RKO (cell line): ENCODE data around the gene LHPP.

Source experiments
- DNase-seq: peaks from one replicate; pipeline ENCODE4 v3.0.0-alpha.2; 2016; ENCODE audit warnings: low spot score

Gene LHPP

DNA sequence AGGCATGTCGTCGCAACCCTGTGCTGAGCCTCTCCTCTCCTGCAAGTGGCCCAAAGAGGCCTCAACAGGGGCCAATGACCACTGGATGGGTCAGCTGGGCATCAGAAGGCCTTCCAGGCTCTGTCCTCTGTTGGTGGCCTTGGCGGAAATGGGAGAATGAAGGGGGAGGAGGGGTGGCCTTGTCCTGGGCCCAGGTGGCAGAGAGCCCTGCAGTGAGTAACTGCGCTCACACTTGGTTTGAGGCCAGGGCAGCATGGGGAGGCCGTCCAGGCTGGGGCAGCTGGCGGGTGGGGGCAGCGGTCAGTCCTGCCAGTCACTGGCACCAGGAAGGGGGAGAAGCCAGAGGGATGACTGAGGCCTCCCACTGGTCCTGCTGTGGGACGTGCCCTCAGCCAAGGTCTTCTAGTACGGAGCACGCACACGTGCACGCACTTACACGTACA, 59.8 kb downstream of the LHPP start:
- DNase-seq = no peak

DNA sequence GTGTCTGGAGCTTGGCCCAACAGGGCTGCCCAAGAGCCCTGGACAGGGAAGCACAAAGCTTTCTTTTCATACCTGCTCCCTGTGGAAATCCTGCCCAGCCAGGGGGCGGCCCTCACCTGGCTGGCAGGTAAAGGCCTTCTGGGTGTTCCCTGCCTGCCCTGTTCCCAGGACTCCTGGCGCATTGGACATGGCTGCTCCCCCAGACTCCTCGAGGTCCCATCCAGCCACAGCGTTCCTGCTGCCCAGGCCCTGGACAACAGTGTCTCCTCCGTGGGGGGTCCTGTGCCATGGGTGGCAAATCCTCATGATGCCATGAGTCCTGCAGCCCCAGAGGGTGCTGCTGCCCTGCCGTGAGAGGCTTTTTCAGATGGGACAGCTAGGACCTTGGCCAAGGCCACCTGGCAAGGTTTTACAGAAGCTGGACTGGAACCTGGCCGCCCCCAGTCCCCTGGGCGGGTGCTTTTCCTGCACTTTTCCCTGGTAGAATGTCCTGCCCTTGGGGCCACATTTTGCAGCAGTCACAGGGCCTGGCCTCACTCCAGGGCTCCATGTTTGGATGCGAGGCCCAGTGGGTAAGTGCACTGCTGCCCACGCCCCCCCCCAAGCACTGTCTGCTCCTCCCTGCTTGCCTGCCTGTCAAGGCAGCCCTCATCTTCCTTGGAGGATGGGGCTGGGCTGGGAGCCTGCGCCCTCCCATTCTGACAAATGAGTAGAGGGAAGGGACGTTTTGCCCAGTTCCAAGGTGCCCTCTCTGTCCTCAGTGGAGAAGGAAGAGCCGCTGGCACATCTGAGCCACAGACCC, 60.7 kb downstream of the LHPP start:
- DNase-seq = no peak

DNA sequence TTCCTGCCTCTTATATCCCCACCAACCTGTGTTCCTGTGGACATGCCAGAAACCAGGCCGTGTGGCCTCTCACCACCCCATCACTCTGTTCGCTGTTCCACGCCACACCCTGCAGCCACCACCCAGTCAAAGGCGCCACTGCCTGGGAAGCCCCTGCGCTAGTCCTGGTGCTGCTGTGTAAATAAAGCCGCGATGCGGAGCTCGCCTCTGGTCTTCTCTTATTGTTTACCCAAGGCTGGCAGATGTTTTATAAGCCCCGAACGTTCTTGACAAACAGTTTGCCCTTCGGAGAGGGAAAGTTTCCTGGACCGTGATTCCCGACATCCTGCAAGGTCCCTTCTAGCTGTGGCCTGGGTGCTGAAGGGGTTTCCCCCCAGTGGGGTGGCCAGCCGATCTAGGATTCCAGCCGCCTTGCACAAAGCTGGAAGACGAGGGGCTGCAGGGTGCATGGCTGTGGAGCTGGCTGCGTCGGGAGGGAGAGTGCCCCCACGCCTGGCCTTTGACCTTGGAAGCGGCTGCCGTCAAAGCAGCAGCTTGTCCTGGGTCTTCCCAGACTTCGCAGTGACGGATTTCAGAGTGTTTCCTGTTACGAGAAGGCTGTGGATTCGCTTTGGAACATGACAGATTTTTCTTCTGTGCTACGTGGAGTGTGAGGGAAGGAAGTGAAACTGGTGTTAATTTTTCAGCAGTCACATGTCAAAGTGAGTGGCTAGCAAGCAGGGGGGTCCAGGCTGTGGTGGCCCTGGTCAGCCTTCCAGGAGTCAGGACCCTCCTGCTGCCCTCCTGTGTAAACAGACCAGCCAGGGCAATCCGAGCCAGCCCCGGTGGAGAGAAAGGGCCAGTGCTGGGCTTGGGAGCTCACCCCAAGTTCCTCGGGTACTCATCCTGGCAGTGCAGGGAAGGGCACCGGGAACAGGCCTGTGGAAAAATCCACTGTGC, 61.6 kb downstream of the LHPP start:
- DNase-seq = no peak

DNA sequence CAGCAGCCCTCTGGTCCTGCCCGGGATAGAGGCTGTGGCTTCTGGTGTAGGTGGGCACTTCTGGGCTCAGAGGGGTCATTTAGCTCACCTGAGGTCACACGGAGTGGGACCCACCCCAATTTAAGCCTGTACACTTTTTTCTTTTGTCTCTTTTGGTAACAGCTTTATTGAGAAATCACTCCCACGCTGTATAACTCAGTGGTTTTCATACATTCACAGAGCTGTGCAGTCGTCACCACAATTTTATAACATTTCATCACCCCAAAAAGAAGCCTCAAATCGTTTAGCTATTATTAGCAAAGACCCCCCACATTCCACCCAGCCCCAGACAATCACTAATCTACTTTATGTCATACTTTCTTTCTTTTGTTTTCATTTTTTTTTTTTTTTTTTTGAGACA, 62.3 kb downstream of the LHPP start:
- DNase-seq = no peak

DNA sequence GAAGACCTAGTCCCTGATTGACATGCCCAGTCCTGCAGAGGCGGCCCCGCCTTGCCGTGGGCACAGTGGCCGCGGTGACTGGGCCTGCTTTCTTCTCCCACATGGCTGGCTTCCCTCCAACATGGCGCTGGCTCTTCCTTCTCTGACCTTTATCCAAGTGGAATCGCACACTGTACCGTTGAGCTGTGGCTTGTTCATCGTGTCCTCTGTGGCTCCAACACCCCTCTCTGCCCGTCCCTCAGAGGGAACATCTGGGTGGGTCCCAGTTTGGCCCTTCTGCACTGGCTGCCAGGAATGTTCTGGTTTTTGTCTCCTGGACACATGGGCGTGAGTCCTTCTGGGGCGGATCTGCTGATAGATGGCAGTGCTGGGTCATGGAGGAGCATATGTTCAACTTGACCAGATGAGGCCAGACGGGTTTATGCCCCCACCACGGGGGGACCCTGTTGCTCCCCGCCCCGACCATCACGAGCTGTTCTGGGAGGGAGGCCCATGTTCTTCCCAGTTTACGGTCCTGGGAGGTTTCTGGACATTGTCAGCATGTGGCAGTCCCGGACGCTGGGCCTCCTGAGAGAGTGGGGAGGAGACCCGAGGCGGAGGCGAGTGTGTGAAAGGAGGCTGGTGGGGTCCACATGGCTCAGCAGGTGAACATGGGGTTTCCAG, 63.5 kb downstream of the LHPP start:
- DNase-seq = no peak

DNA sequence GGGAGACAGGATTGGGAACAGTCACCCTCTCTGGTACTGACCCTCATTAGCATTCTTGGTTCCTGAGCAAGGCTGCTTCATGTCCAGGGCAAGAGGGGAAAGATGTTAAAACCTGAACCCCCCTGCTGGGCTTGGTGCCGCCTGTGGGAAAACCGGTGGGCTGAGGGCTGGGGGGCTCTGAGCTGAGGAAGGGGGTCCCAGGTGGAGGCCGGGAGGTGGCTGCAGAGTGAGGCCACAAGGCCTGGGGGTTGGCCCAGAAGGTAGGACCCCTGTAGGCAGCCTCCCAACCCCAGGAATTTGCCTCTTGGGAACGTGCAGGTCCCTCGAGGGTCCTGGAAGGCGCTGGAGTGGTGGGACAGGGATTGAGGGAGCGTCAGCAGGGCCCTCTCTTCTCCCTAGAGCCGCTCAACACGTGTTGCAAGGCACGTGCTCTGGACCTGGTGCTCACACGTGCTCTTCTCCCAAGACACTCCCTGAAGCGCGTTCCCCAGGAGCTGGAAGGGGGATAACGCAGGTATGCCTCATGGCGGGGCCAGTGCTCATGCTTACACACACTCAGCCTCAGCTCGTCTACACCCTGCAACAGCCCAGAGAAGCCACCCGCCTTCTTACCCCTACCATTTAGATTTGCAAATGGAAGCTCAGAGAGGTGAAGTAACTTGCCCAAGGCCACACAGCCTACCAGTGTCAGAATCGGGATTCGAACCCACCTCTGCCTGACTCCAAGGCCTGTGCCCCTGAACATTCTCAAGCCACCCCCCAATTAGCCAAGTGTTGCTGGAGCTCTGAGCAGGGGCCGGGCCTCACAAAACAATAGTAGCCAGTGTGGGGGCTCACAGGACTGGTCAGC, 64.4 kb downstream of the LHPP start:
- DNase-seq = no peak

DNA sequence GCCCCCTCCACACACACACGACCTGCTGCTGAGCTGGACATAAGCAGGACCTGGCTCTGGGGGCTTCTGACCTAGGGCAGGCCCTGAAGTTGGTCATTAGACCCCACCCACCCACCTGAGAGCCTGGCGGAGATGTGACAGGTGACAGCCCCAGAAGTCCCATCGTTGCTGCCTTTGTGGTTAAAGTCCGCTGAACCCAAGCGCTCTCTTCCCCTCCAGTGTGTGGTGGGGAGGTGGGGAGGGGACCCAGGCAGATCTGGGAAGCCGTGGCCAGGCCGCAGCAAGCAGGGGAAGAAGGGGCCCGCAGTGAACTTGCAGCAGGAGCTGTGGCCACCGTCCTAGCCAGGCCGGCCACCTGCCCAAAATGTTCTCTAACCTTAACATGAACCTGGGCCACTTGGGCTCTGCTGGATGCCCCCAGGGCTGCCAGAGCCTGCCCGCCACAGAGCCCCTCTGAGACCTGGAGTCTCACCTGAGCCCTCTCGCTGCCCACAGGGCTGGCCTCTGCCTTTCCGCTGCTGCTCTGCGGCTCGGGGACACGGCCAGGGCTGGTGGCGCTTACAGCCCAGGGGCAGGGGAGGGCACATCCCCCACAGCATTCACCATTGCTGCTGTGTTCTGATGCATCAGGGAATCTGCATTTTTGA, 65.1 kb downstream of the LHPP start:
- no peak for DNase-seq

DNA sequence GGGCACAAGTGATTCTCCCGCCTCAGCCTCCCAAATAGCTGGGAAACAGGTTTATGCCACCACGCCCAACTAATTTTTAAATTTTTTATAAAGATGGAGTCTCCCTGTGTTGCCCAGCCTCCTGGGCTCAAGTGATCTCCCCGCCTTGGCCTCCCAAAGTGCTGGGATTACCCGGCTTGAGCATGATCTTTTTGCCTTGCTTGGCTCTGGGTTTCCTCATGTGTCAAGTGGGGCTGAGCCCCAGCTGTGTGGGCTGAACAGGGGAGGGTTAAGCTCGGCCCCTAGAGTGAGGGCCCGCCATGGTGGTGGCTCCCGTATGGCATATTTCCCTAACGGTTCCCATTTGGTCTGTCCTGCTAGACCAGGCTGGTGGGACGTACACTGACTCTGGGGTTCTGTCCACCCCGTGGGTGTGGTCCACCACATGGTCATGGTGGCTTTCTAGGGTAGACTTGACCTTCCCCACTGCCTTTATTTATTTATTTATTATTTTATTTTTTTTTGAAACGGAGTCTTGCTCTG, 66.3 kb downstream of the LHPP start:
- DNase-seq = no peak

DNA sequence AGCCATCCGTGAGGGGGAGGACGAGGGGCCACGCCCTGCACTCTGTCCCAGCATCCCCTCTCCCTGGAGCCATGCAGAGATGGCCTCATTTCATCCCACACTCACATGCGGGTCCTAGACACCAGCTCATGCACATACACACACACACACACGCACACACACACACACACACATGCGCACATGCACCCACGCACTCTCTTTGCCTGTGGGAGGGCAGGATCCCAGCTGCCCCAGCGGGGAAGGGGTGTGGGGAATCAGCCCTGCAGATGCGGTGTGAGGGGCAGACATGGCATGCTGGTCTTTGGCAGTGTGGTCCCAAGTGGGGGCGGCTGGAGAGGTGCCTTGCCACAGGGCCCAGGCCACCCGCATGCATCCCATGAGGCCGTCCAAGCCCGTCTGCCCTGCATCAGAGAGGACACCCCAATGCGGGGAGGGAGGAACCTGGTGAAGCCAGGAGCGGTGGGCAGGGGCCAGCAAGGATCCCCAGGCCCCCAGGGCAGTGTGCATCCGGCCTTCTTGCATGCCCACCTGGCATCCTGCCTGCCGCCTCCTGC, 68.1 kb downstream of the LHPP start:
- DNase-seq = no peak

DNA sequence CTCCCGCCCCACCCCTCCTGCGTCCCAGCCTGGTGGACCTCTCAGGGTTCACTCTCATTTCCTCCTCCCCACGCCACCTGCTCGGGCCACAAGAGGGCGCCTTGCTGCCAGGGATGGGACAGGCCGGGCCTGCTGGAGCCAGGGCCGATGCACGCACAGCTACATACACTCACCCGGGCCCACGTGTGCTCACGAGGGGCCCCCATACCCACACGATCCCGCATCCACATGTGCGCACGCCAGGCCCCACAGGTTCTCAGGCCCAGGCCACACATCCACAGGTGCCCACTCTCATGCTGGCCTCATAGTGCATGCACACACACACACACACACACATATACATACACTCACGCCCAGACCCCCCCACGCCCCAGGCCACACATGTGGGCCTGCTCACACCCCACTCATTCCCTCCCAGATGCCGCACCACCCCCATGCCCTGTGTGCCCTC, 68.6 kb downstream of the LHPP start:
- peak; percentile 81 for DNase-seq

DNA sequence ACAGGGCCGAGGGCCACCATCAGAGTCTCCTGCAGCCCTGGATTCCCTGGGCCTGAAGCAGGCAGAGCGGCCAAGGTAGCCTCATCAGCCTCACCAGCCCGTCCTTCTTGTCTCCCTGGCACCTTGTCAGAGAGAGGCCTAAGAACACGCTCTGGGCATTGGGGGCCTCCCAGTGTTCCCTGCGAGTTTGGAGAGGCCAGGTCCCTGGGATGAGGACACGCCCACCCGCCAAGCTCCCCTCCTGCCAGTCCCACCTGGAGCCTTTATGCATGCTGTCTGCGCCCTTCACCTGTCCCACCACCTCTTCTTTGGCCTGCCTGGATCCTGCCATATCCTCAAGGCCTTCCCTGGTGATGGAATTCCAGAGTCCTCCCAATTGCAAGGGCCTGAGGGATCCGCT, 69.2 kb downstream of the LHPP start:
- DNase-seq = no peak

DNA sequence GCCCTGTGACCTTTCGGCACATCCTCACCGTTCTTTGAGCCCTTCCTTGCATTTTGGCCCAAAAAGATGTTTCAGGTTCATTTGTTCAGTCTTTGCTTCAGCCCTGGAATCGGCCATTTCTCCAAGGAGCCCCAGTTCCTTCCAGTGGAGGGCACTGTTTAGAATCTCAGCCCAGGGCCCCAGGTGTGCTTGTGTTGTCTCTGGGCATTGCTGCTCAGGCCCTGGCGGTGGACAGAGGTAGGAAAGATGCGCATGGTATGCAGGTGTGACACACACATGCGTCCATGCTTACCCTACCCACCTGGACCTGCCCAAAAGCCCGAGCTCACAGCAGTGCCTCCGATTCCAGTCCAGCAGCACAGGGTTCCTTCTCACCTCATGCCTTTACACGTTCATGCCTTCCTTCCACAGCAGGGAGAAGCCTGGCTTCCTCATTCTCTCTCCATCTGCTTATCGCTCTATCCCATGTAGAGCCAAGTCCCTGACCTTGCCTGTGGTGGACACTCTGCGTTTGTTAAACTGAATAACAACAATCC, 70.6 kb downstream of the LHPP start:
- no peak for DNase-seq

DNA sequence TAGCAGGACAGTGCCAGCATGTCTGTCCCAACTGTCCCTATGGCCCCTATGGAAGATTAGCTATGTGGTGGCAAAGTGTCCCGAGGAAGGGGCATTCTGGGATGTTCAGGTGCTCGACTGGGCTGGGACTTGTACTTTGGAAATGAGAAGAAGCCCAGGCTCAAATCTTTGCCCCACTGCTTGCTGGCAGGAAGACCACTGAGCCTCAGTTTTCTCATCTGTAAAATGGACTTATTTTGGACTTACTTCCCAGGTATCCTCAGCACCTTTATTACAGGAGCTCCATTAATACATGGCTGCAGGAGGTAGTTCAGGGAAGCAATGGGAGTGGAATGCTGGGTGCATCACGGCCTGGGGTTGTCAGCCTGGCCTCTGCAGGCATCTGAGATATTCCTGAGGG, 71.2 kb downstream of the LHPP start:
- no peak for DNase-seq

DNA sequence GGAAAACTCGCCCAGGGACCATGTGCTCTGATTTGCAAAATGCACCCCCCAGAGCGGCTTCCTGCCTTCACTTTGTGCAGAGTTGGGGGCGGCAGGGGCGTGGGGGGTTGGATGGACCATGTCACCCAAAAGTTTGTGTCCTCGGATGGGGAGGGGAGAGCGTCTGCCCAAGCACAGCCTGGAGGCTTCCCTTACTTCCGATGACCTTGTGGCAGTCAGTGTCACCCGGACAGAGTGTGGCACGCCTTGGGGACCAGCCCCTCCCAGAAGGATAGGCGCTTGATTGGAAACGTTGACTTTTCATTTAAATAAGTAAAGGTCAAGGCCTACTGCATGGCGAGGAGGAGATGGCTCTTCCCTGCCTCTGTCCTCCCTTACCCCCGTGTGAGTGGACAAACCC, 71.6 kb downstream of the LHPP start:
- no peak for DNase-seq

DNA sequence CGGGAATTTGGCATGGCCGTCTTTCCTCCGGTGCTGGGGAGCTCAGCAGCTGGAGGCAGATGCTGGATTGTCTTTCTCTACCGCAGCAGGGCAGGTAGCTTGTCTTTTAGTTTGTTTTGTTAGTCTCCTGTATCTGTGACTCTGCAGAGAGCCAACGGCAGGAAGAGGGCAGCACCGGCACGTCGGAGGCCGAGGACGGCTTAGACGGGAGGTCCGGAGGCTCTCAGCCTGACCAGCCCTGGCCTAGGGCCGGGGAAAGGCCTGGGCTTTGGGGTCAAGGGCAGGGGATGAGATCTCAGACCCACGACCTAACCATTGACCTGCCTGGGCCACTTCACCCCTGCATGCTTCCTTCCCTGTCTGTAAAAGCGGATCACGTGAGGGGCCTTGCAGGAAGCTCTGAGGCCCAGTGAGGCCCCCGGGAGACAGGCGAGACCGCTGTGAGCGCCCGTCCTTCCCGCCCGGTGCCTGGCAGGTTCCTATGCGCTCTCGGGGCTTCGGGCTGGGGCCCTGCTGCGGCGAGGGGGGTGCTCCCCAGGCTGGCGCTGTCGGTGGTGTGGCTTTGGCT, 72.7 kb downstream of the LHPP start:
- no peak for DNase-seq

DNA sequence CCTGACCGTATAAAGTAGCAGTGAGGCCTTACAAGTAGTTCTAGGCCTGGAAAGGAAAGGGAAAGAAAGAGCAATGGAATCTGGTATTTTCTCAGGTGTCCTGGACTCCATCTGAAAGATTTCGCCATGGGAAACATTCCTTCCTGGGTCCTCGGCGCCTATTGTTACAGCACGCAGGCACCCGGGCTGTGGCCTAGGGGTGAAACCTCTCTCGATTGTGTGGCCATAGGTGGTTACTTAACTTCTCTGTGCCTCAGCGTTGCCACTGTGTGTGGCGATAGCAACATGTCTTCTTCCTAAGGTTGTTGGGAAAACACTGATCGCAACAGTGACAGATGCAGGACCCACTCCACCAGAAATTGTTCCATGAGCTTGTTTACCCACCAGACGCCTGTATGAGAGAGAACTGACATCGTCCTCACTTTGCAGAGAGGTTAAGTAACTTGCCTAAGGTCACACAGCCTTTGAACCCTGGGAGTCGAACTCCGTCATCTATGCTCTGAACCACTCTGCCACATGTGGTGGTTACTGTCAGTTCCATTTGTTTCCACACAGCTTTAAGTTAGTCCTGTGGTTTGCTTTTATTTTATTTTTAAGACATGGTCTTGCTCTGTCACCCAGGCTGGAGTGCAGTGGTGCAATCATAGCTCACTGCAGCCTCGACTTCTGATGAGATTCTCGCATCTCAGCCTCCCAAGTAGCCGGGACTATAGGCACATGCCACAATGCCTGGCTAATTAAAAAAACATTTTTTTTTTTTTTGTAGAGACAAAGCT, 73.4 kb downstream of the LHPP start:
- DNase-seq = no peak

DNA sequence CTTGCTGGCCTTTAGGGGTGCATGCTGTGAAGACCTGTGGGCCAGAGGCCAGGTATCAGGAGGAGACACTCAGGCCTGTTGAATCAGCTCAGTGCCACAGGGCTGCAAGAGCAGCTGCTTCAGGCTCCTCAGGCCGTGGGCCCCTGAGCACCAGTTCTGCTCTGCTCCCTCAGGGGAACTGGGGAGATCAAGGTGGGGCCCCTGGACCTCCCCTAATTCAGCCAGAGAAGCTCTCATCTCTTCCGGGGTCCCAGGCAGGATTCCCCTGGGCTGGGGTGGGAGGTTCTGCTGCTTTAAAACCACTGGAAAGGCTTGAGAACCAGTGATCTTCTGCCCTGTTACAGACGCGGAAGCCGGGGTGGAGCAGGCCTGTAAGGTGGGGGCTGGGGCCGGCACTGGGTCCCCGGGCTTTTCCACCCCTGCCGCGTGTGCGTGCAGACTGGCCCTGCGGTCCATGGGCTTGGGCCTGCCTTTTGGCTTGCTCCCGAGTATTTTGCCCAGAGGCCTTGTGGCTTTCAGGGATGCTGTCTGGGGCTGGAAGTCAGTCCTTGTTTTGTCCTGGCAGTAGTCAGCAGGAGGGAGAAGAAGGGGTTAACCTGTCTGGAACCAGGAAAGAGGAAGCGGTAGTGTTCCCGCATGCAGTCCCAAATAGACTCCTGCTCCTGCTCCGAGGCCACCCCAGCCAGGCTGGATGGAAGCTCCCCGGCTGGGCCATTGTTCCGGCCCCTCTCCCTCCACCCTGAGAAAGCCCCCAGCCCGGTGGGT, 74.3 kb downstream of the LHPP start:
- DNase-seq = no peak

DNA sequence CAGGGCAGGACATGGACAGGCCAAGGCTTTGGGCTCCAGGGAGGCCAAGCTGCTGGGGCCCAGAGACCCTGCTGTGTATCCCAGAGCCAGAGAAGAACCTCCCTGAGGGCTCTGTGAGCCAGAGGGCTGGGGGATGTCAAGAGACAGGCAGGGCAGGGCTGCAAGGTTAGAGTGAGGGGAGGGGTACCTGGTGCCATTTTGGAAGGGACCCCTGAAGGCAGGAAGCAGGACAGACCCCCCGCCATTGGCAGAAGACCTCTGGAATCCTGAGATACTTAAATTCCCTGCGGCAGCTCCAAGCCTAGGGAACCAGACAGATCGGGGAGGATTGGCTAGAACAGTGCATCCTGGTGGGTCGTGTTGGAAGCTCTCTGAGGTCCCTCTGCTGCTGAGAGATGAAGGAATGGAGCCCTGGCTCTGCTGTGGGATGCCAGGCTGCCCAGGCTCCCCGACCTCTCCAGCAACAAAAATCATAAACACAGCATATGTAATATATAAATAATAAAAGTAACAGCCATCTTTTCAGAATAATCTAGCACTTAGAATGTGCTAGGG, 75.0 kb downstream of the LHPP start:
- DNase-seq = no peak
